ENCODE results near the gene BTBD1.

- no peak for TF ChIP-seq FOSL1 (IDR thresholded peaks at IDR 0.05; ENCODE audit: low read depth)
- TF ChIP-seq REST (IDR thresholded peaks at IDR 0.05; ENCODE audit: low read depth) = no peak
- no peak for TF ChIP-seq CTCF (IDR thresholded peaks at IDR 0.05 in 2 of 3, conservative IDR thresholded peaks at IDR 0.05 in 1 of 3; ENCODE audit: borderline replicate concordance in 1 of 3, insufficient read depth in 1 of 3, low read depth in 2 of 3, low read length in 2 of 3)
- no peak for TF ChIP-seq SIN3A (IDR thresholded peaks at IDR 0.05; ENCODE audit: low read depth)
- TF ChIP-seq POLR2A (IDR thresholded peaks at IDR 0.05; ENCODE audit: borderline replicate concordance, extremely low read depth, insufficient read depth, insufficient read length) = no peak
- TF ChIP-seq EZH2phosphoT487 (IDR thresholded peaks at IDR 0.05; ENCODE audit: borderline replicate concordance) = no peak
- TF ChIP-seq JUND (IDR thresholded peaks at IDR 0.05) = no peak
- TF ChIP-seq ZNF274 (IDR thresholded peaks at IDR 0.05; ENCODE audit: low read depth, low read length) = no peak
- no peak for TF ChIP-seq TCF7L2 (IDR thresholded peaks at IDR 0.05; ENCODE audit: borderline replicate concordance, extremely low read depth, insufficient read depth, insufficient read length)
- TF ChIP-seq EZH2 (IDR thresholded peaks at IDR 0.05) = no peak
Measured at GRCh38 chr15:83064859-83065258, 2.2 kb downstream of the BTBD1 start.

All from HCT116 (cell line).